Measurements from ENCODE around the gene CCL28. TPM values are rescaled to one million over a fixed set of nuclear protein-coding genes. Genes with fewer than 3 reads are reported as not detected.
"Not testable (repeated sequence)": the region's sequence is repeated elsewhere in the genome, so short reads cannot be mapped to it uniquely, and the experiment has no call there.

Gene CCL28
- total RNA-seq: 4.7 and 7.5 TPM in 2 replicates

GRCh38 chr5:43412156-43412555 is at the start of gene CCL28:
CCL28 (minus strand) TSS chr5:43412391; CDS start chr5:43412316, 75 bp downstream.
- no peak for TF ChIP-seq CTCF (IDR thresholded peaks at IDR 0.05; ENCODE audit: insufficient read depth, low read length, poor library complexity, severe bottlenecking)
- H3K27me3 ChIP-seq (ENCODE audit: control insufficient read depth, insufficient read depth, low read length): no peaks in the 10 kb centered on the region
- H3K4me3 ChIP-seq (ENCODE audit: low read depth, low read length): no peak within 1 kb of the TSS
- DNase-seq (ENCODE audit: low read depth): no peak
- H3K36me3 ChIP-seq (ENCODE audit: control insufficient read depth, insufficient read depth, low read length): no peaks in the 10 kb centered on the region

- DNase-seq (ENCODE audit: low read depth): no peak
- H3K36me3 ChIP-seq (ENCODE audit: control insufficient read depth, insufficient read depth, low read length): no peaks in the 10 kb centered on the region
Measured at GRCh38 chr5:43461066-43461465, 48.9 kb upstream of the CCL28 start.

GRCh38 chr5:43456556-43456955 is 44.4 kb upstream of the CCL28 start:
- H3K27me3 ChIP-seq (ENCODE audit: control insufficient read depth, insufficient read depth, low read length): no peaks in the 10 kb centered on the region
- no peak overlapping the region for H3K4me3 ChIP-seq (ENCODE audit: low read depth, low read length)
- no peak for TF ChIP-seq CTCF (IDR thresholded peaks at IDR 0.05; ENCODE audit: insufficient read depth, low read length, poor library complexity, severe bottlenecking)
- H3K36me3 ChIP-seq (ENCODE audit: control insufficient read depth, insufficient read depth, low read length): no peaks in the 10 kb centered on the region
- DNase-seq (ENCODE audit: low read depth): no peak

More at GRCh38 chr5:43461066-43461465, 48.9 kb upstream of the CCL28 start:
- Histone ChIP-seq H3K4me3 (ENCODE audit: low read depth, low read length) (no peak overlapping the region), H3K27me3 (ENCODE audit: control insufficient read depth, insufficient read depth, low read length) (no peaks in the 10 kb centered on the region)
- no peak for TF ChIP-seq CTCF (IDR thresholded peaks at IDR 0.05; ENCODE audit: insufficient read depth, low read length, poor library complexity, severe bottlenecking)

- not testable (repeated sequence) for H3K36me3 ChIP-seq (ENCODE audit: control insufficient read depth, insufficient read depth, low read length); H3K27me3 ChIP-seq (ENCODE audit: control insufficient read depth, insufficient read depth, low read length); H3K4me3 ChIP-seq (ENCODE audit: low read depth, low read length); DNase-seq (ENCODE audit: low read depth)
Measured at GRCh38 chr5:43441575-43441974, 29.4 kb upstream of the CCL28 start.

- no peak for TF ChIP-seq CTCF (IDR thresholded peaks at IDR 0.05; ENCODE audit: insufficient read depth, low read length, poor library complexity, severe bottlenecking)
- Histone ChIP-seq H3K36me3 (ENCODE audit: control insufficient read depth, insufficient read depth, low read length) (no peaks in the 10 kb centered on the region), H3K4me3 (ENCODE audit: low read depth, low read length) (no peak overlapping the region), H3K27me3 (ENCODE audit: control insufficient read depth, insufficient read depth, low read length) (no peaks in the 10 kb centered on the region)
- DNase-seq (ENCODE audit: low read depth): no peak
Measured at GRCh38 chr5:43437062-43437660, 25.0 kb upstream of the CCL28 start.

- Histone ChIP-seq H3K4me3 (ENCODE audit: low read depth, low read length) (no peak overlapping the region), H3K36me3 (ENCODE audit: control insufficient read depth, insufficient read depth, low read length) (no peaks in the 10 kb centered on the region), H3K27me3 (ENCODE audit: control insufficient read depth, insufficient read depth, low read length) (no peaks in the 10 kb centered on the region)
- TF ChIP-seq CTCF (IDR thresholded peaks at IDR 0.05; ENCODE audit: insufficient read depth, low read length, poor library complexity, severe bottlenecking): no peak
- DNase-seq (ENCODE audit: low read depth): no peak
Measured at GRCh38 chr5:43433382-43433781, 21.2 kb upstream of the CCL28 start.
